OCI-LY3 (cell line): ENCODE results near the gene NUDCD3.
"Not testable (repeated sequence)": the region's sequence is repeated elsewhere in the genome, so short reads cannot be mapped to it uniquely, and the experiment has no call there.

Experiments used
- H2AFZ ChIP-seq: fragments of 200-600, 300-600 bp; shearing (Covaris generic); 2 replicates; pipeline ENCODE4 v1.6.0; 2014; ENCODE audit warnings: antibody characterized with exemption, low read depth, low read length
- H3K27ac ChIP-seq: fragments of 200-600, 300-600 bp; sonication (generic); 2 replicates; pipeline ENCODE4 v1.5.1; 2014; ENCODE audit warnings: mild to moderate bottlenecking, low read length, moderate library complexity, mixed read lengths
- H3K27me3 ChIP-seq: fragments of 200-600, 300-600 bp; sonication (generic); 2 replicates; pipeline ENCODE4 v1.6.1; 2014; ENCODE audit warnings: low read depth, low read length, mixed read lengths
- H3K36me3 ChIP-seq: fragments of 200-600, 300-600 bp; sonication (generic); replicated peaks from 2 replicates; pipeline ENCODE3; 2014; ENCODE audit warnings: low read depth, low read length, mixed read lengths
- H3K4me1 ChIP-seq: fragments of 300-600, 200-600 bp; sonication (generic); 2 replicates; pipeline ENCODE4 v1.6.1; 2014; ENCODE audit warnings: low read length, mixed read lengths
- H3K4me2 ChIP-seq: fragments of 200-600, 300-600 bp; sonication (generic); 2 replicates; pipeline ENCODE4 v1.6.1; 2014; ENCODE audit warnings: low read length, mixed read lengths
- H3K4me3 ChIP-seq: fragments of 300-600, 200-600 bp; sonication (generic); 2 replicates; pipeline ENCODE4 v1.5.1; 2014; ENCODE audit warnings: antibody characterized with exemption, mild to moderate bottlenecking, low read length, moderate library complexity
- H3K79me2 ChIP-seq: fragments of 300-600, 200-600 bp; shearing (Covaris generic); 2 replicates; pipeline ENCODE4 v1.6.1; 2014; ENCODE audit warnings: mild to moderate bottlenecking, low read length, mixed read lengths
- H3K9ac ChIP-seq: fragments of 300-600, 200-600 bp; shearing (Covaris generic); 2 replicates; pipeline ENCODE4 v1.6.0; 2014; ENCODE audit warnings: mild to moderate bottlenecking, low read length, moderate library complexity
- H3K9me3 ChIP-seq: fragments of 200-600, 300-600 bp; shearing (Covaris generic); 2 replicates; pipeline ENCODE4 v1.6.1; 2014; ENCODE audit warnings: low read length, mixed read lengths; ENCODE audit not compliant: insufficient read depth
- H4K20me1 ChIP-seq: fragments of 200-600, 300-600 bp; sonication (generic); 2 replicates; pipeline ENCODE4 v1.6.1; 2016; ENCODE audit warnings: low read length, mixed read lengths; ENCODE audit not compliant: insufficient read depth
- CTCF ChIP-seq: fragments of 200-600, 300-600 bp; sonication (generic); IDR thresholded peaks from 2 replicates; pipeline ENCODE4 v1.5.1; 2014; ENCODE audit warnings: antibody characterized with exemption, low read length, low read depth
- EZH2phosphoT487 ChIP-seq: fragments of 200-600 bp; shearing (Covaris generic); IDR thresholded peaks from 2 replicates; pipeline ENCODE4 v1.6.1; 2018; ENCODE audit warnings: antibody characterized with exemption, mixed run types, low read depth

NUDCD3 gene

GRCh38 chr7:44430054-44430453 is 60.4 kb downstream of the NUDCD3 start:
- Histone ChIP-seq H3K36me3 (peaks cover 16% of the 10 kb centered on the region), H3K79me2 (peaks cover 40% of the 10 kb centered on the region), H2AFZ (no peak overlapping the region), H3K4me3 (no peak overlapping the region), H3K9me3 (no peaks in the 10 kb centered on the region), H3K27ac (no peak overlapping the region), H3K4me1 (no peaks in the 10 kb centered on the region), H3K4me2 (no peak overlapping the region), H3K9ac (no peak overlapping the region), H3K27me3 (no peaks in the 10 kb centered on the region), H4K20me1 (peaks cover 43% of the 10 kb centered on the region)
- TF ChIP-seq CTCF (no peak), EZH2phosphoT487 (no peak)

GRCh38 chr7:44424762-44425161 is 65.7 kb downstream of the NUDCD3 start:
- not testable (repeated sequence) for H3K9ac ChIP-seq, H3K4me1 ChIP-seq, H3K4me2 ChIP-seq, H3K4me3 ChIP-seq, H3K27ac ChIP-seq, H3K27me3 ChIP-seq, H2AFZ ChIP-seq, H3K9me3 ChIP-seq
- Histone ChIP-seq H4K20me1 (peaks cover 12% of the 10 kb centered on the region), H3K79me2 (peaks cover 14% of the 10 kb centered on the region), H3K36me3 (peaks cover 11% of the 10 kb centered on the region)

DNA sequence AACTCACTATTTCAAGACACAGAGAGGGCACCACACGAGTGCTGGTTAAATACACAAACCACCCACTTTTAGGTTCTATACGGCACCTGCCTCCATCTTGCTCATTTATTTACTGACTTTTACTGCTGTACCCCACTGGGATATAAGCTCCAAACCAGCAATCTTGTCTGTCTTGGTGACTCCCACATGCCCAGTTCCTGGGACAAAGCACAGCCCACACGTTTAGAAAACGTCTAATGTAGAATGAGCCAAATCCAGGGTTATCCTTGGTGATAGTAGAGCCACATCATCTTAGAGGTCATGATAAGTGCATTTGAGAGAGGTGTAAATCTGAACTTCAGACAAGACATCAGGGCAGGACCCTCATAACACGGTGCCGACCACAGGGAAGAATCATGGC is 73.5 kb downstream of the NUDCD3 start:
- Histone ChIP-seq H3K9ac (no peak overlapping the region), H3K79me2 (peaks cover 5% of the 10 kb centered on the region), H3K4me1 (no peaks in the 10 kb centered on the region), H3K4me2 (no peak overlapping the region), H3K27me3 (no peaks in the 10 kb centered on the region), H3K9me3 (no peaks in the 10 kb centered on the region), H3K4me3 (no peak overlapping the region), H3K36me3 (peaks cover 16% of the 10 kb centered on the region), H2AFZ (no peak overlapping the region), H4K20me1 (no peaks in the 10 kb centered on the region), H3K27ac (no peak overlapping the region)
- TF ChIP-seq EZH2phosphoT487 (no peak), CTCF (no peak)

DNA sequence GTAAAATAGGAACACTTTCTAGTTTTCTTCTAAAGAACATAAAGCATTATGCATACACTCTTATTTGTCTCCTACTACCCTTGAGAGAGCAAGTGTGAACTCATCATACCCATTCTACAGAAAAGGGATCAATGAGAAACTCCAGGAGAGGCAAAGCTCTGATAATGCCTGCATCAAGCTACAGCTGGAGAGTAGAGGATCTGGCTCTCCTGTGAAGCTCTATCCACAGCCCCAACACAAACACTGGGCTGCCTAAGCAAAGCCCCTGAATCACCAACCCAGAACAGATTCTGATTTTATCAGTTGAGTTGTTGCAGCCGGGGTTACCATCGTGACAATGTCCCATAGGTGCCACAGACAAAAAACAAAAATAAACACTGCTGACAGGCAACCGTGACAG is 74.9 kb downstream of the NUDCD3 start:
- Histone ChIP-seq H3K79me2 (peaks cover 10% of the 10 kb centered on the region), H3K36me3 (peaks cover 28% of the 10 kb centered on the region), H3K4me3 (no peak overlapping the region), H3K4me2 (no peak overlapping the region), H3K9me3 (no peaks in the 10 kb centered on the region), H4K20me1 (no peaks in the 10 kb centered on the region), H3K27me3 (no peaks in the 10 kb centered on the region), H3K4me1 (no peaks in the 10 kb centered on the region), H3K27ac (no peak overlapping the region), H3K9ac (no peak overlapping the region), H2AFZ (no peak overlapping the region)
- TF ChIP-seq CTCF (no peak), EZH2phosphoT487 (no peak)

DNA sequence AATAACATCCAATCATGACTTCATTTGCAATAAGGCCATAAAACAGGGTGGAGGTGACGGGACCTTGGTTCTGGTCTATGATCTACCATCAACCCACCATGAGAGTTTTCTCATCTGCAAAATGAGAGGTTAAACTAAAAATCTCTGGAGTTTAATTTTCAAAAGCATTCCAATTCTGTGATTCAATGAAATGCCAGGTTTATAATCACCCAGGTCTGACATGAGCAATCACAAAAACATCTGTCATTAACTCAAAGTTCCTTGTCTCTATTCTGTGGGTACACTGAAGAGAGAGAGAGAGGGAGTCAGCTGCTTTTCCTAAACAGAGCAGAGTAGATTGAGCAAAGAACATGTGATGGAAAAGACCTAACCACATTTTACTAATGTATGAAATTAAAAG is 75.4 kb downstream of the NUDCD3 start:
- H2AFZ ChIP-seq = no peak overlapping the region
- no peaks in the 10 kb centered on the region for H3K4me1 ChIP-seq
- peaks cover under 1% of the 10 kb centered on the region; the same call in 1 of the 2 replicates for H4K20me1 ChIP-seq
- no peak overlapping the region for H3K4me2 ChIP-seq
- no peak overlapping the region for H3K9ac ChIP-seq
- H3K36me3 ChIP-seq = peaks cover 28% of the 10 kb centered on the region
- H3K9me3 ChIP-seq = no peaks in the 10 kb centered on the region
- no peak overlapping the region for H3K27ac ChIP-seq
- TF ChIP-seq CTCF = no peak
- no peak for TF ChIP-seq EZH2phosphoT487
- H3K27me3 ChIP-seq = no peaks in the 10 kb centered on the region
- H3K4me3 ChIP-seq = no peak overlapping the region
- H3K79me2 ChIP-seq = peaks cover 10% of the 10 kb centered on the region
